ENCODE data around the gene USP12.
"Not testable (repeated sequence)": the region's sequence is repeated elsewhere in the genome, so short reads cannot be mapped to it uniquely, and the experiment has no call there.

USP12 gene

GRCh38 chr13:27151798-27152599 is 19.6 kb downstream of the USP12 start:
- DNase-seq (ENCODE audit: low spot score): no peak

GRCh38 chr13:27149702-27150101 is 21.9 kb downstream of the USP12 start:
- DNase-seq (ENCODE audit: low spot score): no peak

GRCh38 chr13:27148900-27149299 is 22.7 kb downstream of the USP12 start:
- DNase-seq (ENCODE audit: low spot score): no peak

- no peak for DNase-seq (ENCODE audit: low spot score)
Measured at GRCh38 chr13:27147530-27148170, 24.0 kb downstream of the USP12 start.

GRCh38 chr13:27141746-27142145 is 29.9 kb downstream of the USP12 start:
- DNase-seq (ENCODE audit: low spot score): no peak

- DNase-seq (ENCODE audit: low spot score): not testable (repeated sequence)
Measured at GRCh38 chr13:27141159-27141558, 30.5 kb downstream of the USP12 start.

- DNase-seq (ENCODE audit: low spot score): no peak
Measured at GRCh38 chr13:27140060-27140459, 31.6 kb downstream of the USP12 start.

GRCh38 chr13:27139565-27139964 is 32.0 kb downstream of the USP12 start:
- no peak for DNase-seq (ENCODE audit: low spot score)

GRCh38 chr13:27138457-27139093 is 33.0 kb downstream of the USP12 start:
- no peak for DNase-seq (ENCODE audit: low spot score)

- no peak for DNase-seq (ENCODE audit: low spot score)
Measured at GRCh38 chr13:27137759-27138158, 33.9 kb downstream of the USP12 start.

- no peak for DNase-seq (ENCODE audit: low spot score)
Measured at GRCh38 chr13:27135023-27135422, 36.6 kb downstream of the USP12 start.

- no peak for DNase-seq (ENCODE audit: low spot score)
Measured at GRCh38 chr13:27133889-27134288, 37.7 kb downstream of the USP12 start.

- DNase-seq (ENCODE audit: low spot score): no peak
Measured at GRCh38 chr13:27132538-27132937, 39.1 kb downstream of the USP12 start.

- no peak for DNase-seq (ENCODE audit: low spot score)
Measured at GRCh38 chr13:27131906-27132305, 39.7 kb downstream of the USP12 start.

GRCh38 chr13:27130979-27131623 is 40.5 kb downstream of the USP12 start:
- peak; percentile 19 for DNase-seq (ENCODE audit: low spot score)

- DNase-seq (ENCODE audit: low spot score): peak; percentile 21
Measured at GRCh38 chr13:27130223-27130978, 41.2 kb downstream of the USP12 start.

GRCh38 chr13:27128825-27129627 is 42.6 kb downstream of the USP12 start:
- no peak for DNase-seq (ENCODE audit: low spot score)

- no peak for DNase-seq (ENCODE audit: low spot score)
Measured at GRCh38 chr13:27126859-27127258, 44.8 kb downstream of the USP12 start.

GRCh38 chr13:27125357-27126282 is 46.0 kb downstream of the USP12 start:
- DNase-seq (ENCODE audit: low spot score): no peak

GRCh38 chr13:27124571-27124970 is 47.0 kb downstream of the USP12 start:
- DNase-seq (ENCODE audit: low spot score): no peak
